KOPT-K1 (cell line): Measurements from ENCODE around the gene RFX2.

Experiments
- H3K27ac ChIP-seq: fragments of 200-600 bp; sonication (generic); 2 replicates; pipeline ENCODE4 v1.5.1; 2016; ENCODE audit warnings: antibody characterized with exemption, mild to moderate bottlenecking, low read depth, low read length; ENCODE audit not compliant: poor library complexity, severe bottlenecking
- H3K36me3 ChIP-seq: fragments of 200-600 bp; sonication (generic); 2 replicates; pipeline ENCODE4 v1.5.1; 2017; ENCODE audit warnings: antibody characterized with exemption, mild to moderate bottlenecking, low read length, moderate library complexity; ENCODE audit not compliant: insufficient read depth
- H3K9me3 ChIP-seq: fragments of 200-600 bp; sonication (generic); 2 replicates; pipeline ENCODE4 v1.5.1; 2017; ENCODE audit warnings: antibody characterized with exemption, low read length, mild to moderate bottlenecking; ENCODE audit not compliant: insufficient read depth, poor library complexity, severe bottlenecking

RFX2 gene

DNA sequence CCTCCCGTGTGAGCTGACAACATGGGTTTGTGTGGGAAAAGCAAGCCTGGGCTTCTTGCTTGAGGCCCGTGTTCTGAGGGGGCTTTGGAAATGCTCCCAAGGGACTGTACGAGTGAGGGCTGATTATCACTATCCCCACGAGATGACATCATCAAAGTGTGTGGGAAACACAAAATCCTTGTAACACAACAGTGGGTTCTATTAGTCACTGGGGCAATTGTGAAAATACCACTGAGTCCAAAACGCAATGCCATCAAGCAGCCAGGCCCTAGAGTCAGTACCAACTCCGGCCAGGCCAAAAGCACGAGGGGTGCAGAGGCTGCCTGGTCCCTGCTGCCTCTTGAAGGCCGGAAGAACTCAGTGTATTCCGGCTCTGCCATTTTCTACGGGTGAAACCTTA is 166.7 kb downstream of the RFX2 start:
- Histone ChIP-seq H3K9me3 (no peaks in the 10 kb centered on the region), H3K27ac (no peak overlapping the region)

More for the DNA sequence above, 166.7 kb downstream of the RFX2 start:
- H3K36me3 ChIP-seq = peaks cover 87% of the 10 kb centered on the region
